CD14-positive monocyte (primary cell): ENCODE measurements around the gene PIP5K1A. TPM values are rescaled to one million over a fixed set of nuclear protein-coding genes. Genes with fewer than 3 reads are reported as not detected.

ENCODE experiments used
- DNase-seq, 3 donors: peaks; one replicate each; pipeline ENCODE4 v3.0.0-alpha.2; 2011 to 2022
- H2AFZ ChIP-seq: 2 replicates; pipeline ENCODE4 v1.6.0; 2012; ENCODE audit warnings: mild to moderate bottlenecking, low read depth, low read length, inconsistent platforms; ENCODE audit not compliant: insufficient read depth, poor library complexity, severe bottlenecking
- H3K27ac ChIP-seq, 2 donors: 1 replicate in 1 of 2; 2 replicates in 1 of 2; pipeline ENCODE4 v1.5.1; 2012 to 2013; ENCODE audit warnings: low read length in 2 of 2, control low read depth in 1 of 2, inconsistent platforms in 1 of 2, low read depth in 1 of 2, mild to moderate bottlenecking in 1 of 2
- H3K27me3 ChIP-seq, 2 donors: one replicate each; pipeline versions ENCODE4 v1.6.0 to v1.6.1; 2011 to 2013; ENCODE audit warnings: low read length in 2 of 2; ENCODE audit not compliant: control insufficient read depth in 2 of 2, insufficient read depth in 2 of 2
- H3K36me3 ChIP-seq, 2 donors: replicated peaks in 1 of 2; 1 replicate in 1 of 2; 2 replicates in 1 of 2; pipeline versions ENCODE4 v1.5.1 to v1.6.1; 2012 to 2013; ENCODE audit warnings: low read length in 2 of 2, control low read depth in 1 of 2, inconsistent platforms in 1 of 2, mild to moderate bottlenecking in 1 of 2; ENCODE audit not compliant: insufficient read depth in 2 of 2, control insufficient read depth in 1 of 2
- H3K4me1 ChIP-seq, 2 donors: 1 replicate in 1 of 2; 2 replicates in 1 of 2; pipeline versions ENCODE4 v1.5.1 to v1.6.1; 2012 to 2013; ENCODE audit warnings: low read length in 2 of 2, control low read depth in 1 of 2, inconsistent platforms in 1 of 2, mild to moderate bottlenecking in 1 of 2, moderate library complexity in 1 of 2; ENCODE audit not compliant: insufficient read depth in 2 of 2, control insufficient read depth in 1 of 2
- H3K4me2 ChIP-seq: replicated peaks from 2 replicates; pipeline ENCODE3; 2012; ENCODE audit warnings: low read length, moderate library complexity, mild to moderate bottlenecking; ENCODE audit not compliant: poor library complexity, severe bottlenecking; ENCODE audit errors: extremely low read depth
- H3K4me3 ChIP-seq, 3 experiments: fragments of 200-600 bp in 1 of 3; sonication (generic) in 1 of 3; replicated peaks in 1 of 3; 1 replicate in 2 of 3; 2 replicates in 1 of 3; pipeline ENCODE4 v1.5.1; 2011 to 2013; ENCODE audit warnings: low read length in 3 of 3, mild to moderate bottlenecking in 3 of 3, control low read depth in 2 of 3, low read depth in 2 of 3, inconsistent platforms in 1 of 3, moderate library complexity in 1 of 3
- H3K79me2 ChIP-seq: 2 replicates; pipeline ENCODE4 v1.6.0; 2012; ENCODE audit warnings: mild to moderate bottlenecking, control low read depth, inconsistent platforms, low read length, moderate library complexity; ENCODE audit not compliant: insufficient read depth
- H3K9ac ChIP-seq: 2 replicates; pipeline ENCODE4 v1.6.0; 2017; ENCODE audit warnings: low read length, mild to moderate bottlenecking; ENCODE audit not compliant: insufficient read depth, poor library complexity, severe bottlenecking
- H3K9me3 ChIP-seq, 2 donors: replicated peaks in 1 of 2; 1 replicate in 1 of 2; 2 replicates in 1 of 2; pipeline versions ENCODE4 v1.5.1 to v1.6.1; 2012 to 2013; ENCODE audit warnings: low read length in 2 of 2, control low read depth in 1 of 2; ENCODE audit not compliant: control insufficient read depth in 1 of 2, insufficient read depth in 1 of 2
- H4K20me1 ChIP-seq: 2 replicates; pipeline ENCODE4 v1.6.0; 2012; ENCODE audit warnings: mild to moderate bottlenecking, low read length, control low read depth, moderate library complexity; ENCODE audit not compliant: insufficient read depth
- H3K27ac Mint-ChIP-seq, 7 donors: one replicate each; pipeline ENCODE4 v1.8.0; 2020; ENCODE audit warnings: mild to moderate bottlenecking in 7 of 7, mixed read lengths in 7 of 7, moderate library complexity in 6 of 7, inconsistent platforms in 2 of 7
- H3K27me3 Mint-ChIP-seq, 3 donors: one replicate each; pipeline ENCODE4 v1.8.0; 2021 to 2022; ENCODE audit warnings: low read depth in 3 of 3, mild to moderate bottlenecking in 3 of 3, mixed read lengths in 3 of 3, moderate library complexity in 3 of 3, inconsistent platforms in 1 of 3
- H3K36me3 Mint-ChIP-seq, 2 donors: one replicate each; pipeline ENCODE4 v1.8.0; 2020; ENCODE audit warnings: mixed read lengths in 2 of 2, inconsistent platforms in 1 of 2, mild to moderate bottlenecking in 1 of 2
- H3K4me1 Mint-ChIP-seq: one replicate; pipeline ENCODE4 v1.8.0; 2020; ENCODE audit warnings: mild to moderate bottlenecking, mixed read lengths
- H3K4me3 Mint-ChIP-seq, 2 donors: one replicate each; pipeline ENCODE4 v1.8.0; 2020; ENCODE audit warnings: mild to moderate bottlenecking in 2 of 2, mixed read lengths in 2 of 2, moderate library complexity in 1 of 2
- H3K9me3 Mint-ChIP-seq, 7 donors: one replicate each; pipeline ENCODE4 v1.8.0; 2020 to 2022; ENCODE audit warnings: mixed read lengths in 7 of 7, mild to moderate bottlenecking in 6 of 7, moderate library complexity in 6 of 7, inconsistent platforms in 2 of 7
- CTCF ChIP-seq: fragments of 200-600 bp; IDR thresholded peaks from one replicate; pipeline ENCODE4 v1.8.0; 2022; ENCODE audit warnings: antibody characterized with exemption, mild to moderate bottlenecking
- WGBS: methylation state at CpG from one replicate; pipeline ENCODE4 v1.1.5; 2013; ENCODE audit warnings: missing lambda C conversion rate; ENCODE audit not compliant: insufficient coverage; 5-methylcytosine and 5-hydroxymethylcytosine counted together
- intact Hi-C, 2 donors: fragments of 100-400 bp; cut with micrococcal nuclease; formaldehyde crosslinking; loops; one replicate each; pipeline versions ENCODE4 v1.15.0 to v1.15.1; 2023
- polyA plus RNA-seq, 3 donors: library from polyadenylated mRNA; depleted of rRNA in 1 of 3; unstranded in 2 of 3; stranded (reverse) in 1 of 3; fragments of 300-500 nt in 2 of 3; fragments of >200 nt in 1 of 3; fragmentation: Illumina TruSeq in 2 of 3; gene quantifications; 1 replicate in 2 of 3; 2 replicates in 1 of 3; pipeline ENCODE4 v1.2.3, GENCODE V29; 2012 to 2021

PIP5K1A gene
- polyA plus RNA-seq, 3 donors, result 10.8 to 47.7 (median 11.7) TPM

GRCh38 chr1:151259351-151259750 lies 61.0 kb downstream of the PIP5K1A start:
- DNase-seq, result no peak
- peaks cover 22 to 41% of the 10 kb centered on the region in 2 donors for H3K36me3 ChIP-seq
- no peak overlapping the region for H3K27ac ChIP-seq
- H4K20me1 ChIP-seq, result peaks cover 52% of the 10 kb centered on the region
- intact Hi-C loops, result no loop called here
- H3K9me3 Mint-ChIP-seq, result no peaks in the 10 kb centered on the region
- H3K27me3 ChIP-seq, result no peaks in the 10 kb centered on the region
- H3K4me3 Mint-ChIP-seq, result no peak overlapping the region
- no peak overlapping the region for H3K4me3 ChIP-seq
- peaks cover 85% of the 10 kb centered on the region for H3K79me2 ChIP-seq
- H3K36me3 Mint-ChIP-seq, result peaks cover 19 to 38% of the 10 kb centered on the region in 2 donors
- TF ChIP-seq CTCF, result no peak
- no peak overlapping the region for H3K27ac Mint-ChIP-seq
- H3K9me3 ChIP-seq, result no peaks in the 10 kb centered on the region
- 100% methylated on average over 1 of the region's 2 CpGs for WGBS
- H3K4me1 ChIP-seq, result peaks cover 9 to 10% of the 10 kb centered on the region in 2 donors
- H3K4me2 ChIP-seq, result no peak overlapping the region
- no peak overlapping the region for H2AFZ ChIP-seq
- H3K9ac ChIP-seq, result no peak overlapping the region
- H3K4me1 Mint-ChIP-seq, result peaks cover 25% of the 10 kb centered on the region
- H3K27me3 Mint-ChIP-seq, result peaks cover 0 to 2% (median 0%) of the 10 kb centered on the region in 3 donors

- no peak overlapping the region for H3K4me3 Mint-ChIP-seq
- WGBS, result 89% methylated on average over 10 of the region's 14 CpGs
- Histone ChIP-seq H4K20me1 (peaks cover 41% of the 10 kb centered on the region), H3K79me2 (peaks cover 24% of the 10 kb centered on the region), H3K4me3 (no peak overlapping the region), H3K27ac (peak overlapping the region in 1 of 2 donors; percentile 46), H3K4me2 (no peak overlapping the region), H3K9me3 (no peaks in the 10 kb centered on the region), H3K36me3 (peaks cover 68 to 79% of the 10 kb centered on the region in 2 donors), H2AFZ (no peak overlapping the region), H3K4me1 (peaks cover 0 to 5% of the 10 kb centered on the region in 2 donors), H3K9ac (no peak overlapping the region), H3K27me3 (no peaks in the 10 kb centered on the region)
- no peak for DNase-seq
- H3K4me1 Mint-ChIP-seq, result peaks cover 8% of the 10 kb centered on the region
- intact Hi-C loops, result no loop called here
- H3K27me3 Mint-ChIP-seq, result no peaks in the 10 kb centered on the region
- TF ChIP-seq CTCF, result no peak
- peak overlapping the region in 5 of 7 donors; percentile 16 to 59 (median 46) for H3K27ac Mint-ChIP-seq
- peaks cover 62 to 86% of the 10 kb centered on the region in 2 donors for H3K36me3 Mint-ChIP-seq
- H3K9me3 Mint-ChIP-seq, result no peaks in the 10 kb centered on the region
Observed at GRCh38 chr1:151265446-151266236, 67.3 kb downstream of the PIP5K1A start.
